Common myeloid progenitor, CD34-positive (primary cell): ENCODE data around the gene CT47C1.
A peak's percentile ranks its signal among the peaks of the same experiment; 100 is the strongest.

Experiments
- CTCF ChIA-PET: fragments of 350-600 bp; sonication (Branson Sonifier 250); formaldehyde crosslinking; loops from one replicate; lab custom pipeline; 2021; ENCODE audit warnings: antibody characterized with exemption; lab: Charles Lee
- POLR2A ChIA-PET: fragments of 350-600 bp; sonication (Branson Sonifier 250); formaldehyde crosslinking; loops from one replicate; lab custom pipeline; 2021; ENCODE audit warnings: antibody characterized with exemption; lab: Charles Lee
- DNase-seq, 3 donors: peaks; one replicate each; pipeline versions ENCODE4 v3.0.0 to v3.0.0-alpha.2; 2013
- H3K27ac ChIP-seq, 2 experiments: 1 replicate in 1 of 2; 2 replicates in 1 of 2; pipeline ENCODE4 v1.7.0; 2013; ENCODE audit warnings: inconsistent platforms in 2 of 2, low read length in 2 of 2, mild to moderate bottlenecking in 2 of 2, low read depth in 1 of 2, moderate library complexity in 1 of 2; ENCODE audit not compliant: severe bottlenecking in 2 of 2, insufficient read depth in 1 of 2, poor library complexity in 1 of 2
- H3K27me3 ChIP-seq, 5 experiments: replicated peaks in 2 of 5; 1 replicate in 3 of 5; 2 replicates in 2 of 5; pipeline versions ENCODE4 v1.6.1 to v1.7.0; 2013; ENCODE audit warnings: low read length in 4 of 5, mild to moderate bottlenecking in 2 of 5, moderate library complexity in 2 of 5, inconsistent platforms in 1 of 5; ENCODE audit not compliant: insufficient read depth in 5 of 5, control insufficient read depth in 4 of 5
- H3K36me3 ChIP-seq, 4 experiments: 1 replicate in 2 of 4; 2 replicates in 2 of 4; pipeline versions ENCODE4 v1.6.1 to v1.7.0; 2013; ENCODE audit warnings: low read length in 3 of 4, control low read depth in 1 of 4, mild to moderate bottlenecking in 1 of 4; ENCODE audit not compliant: control insufficient read depth in 4 of 4, insufficient read depth in 4 of 4
- H3K4me1 ChIP-seq, 4 experiments: 1 replicate in 3 of 4; 2 replicates in 1 of 4; pipeline versions ENCODE4 v1.6.1 to v1.7.1; 2013; ENCODE audit warnings: low read length in 3 of 4, mild to moderate bottlenecking in 3 of 4, control low read depth in 1 of 4, inconsistent platforms in 1 of 4, moderate library complexity in 1 of 4; ENCODE audit not compliant: control insufficient read depth in 4 of 4, insufficient read depth in 4 of 4; ENCODE audit errors: control extremely low read depth in 1 of 4
- H3K4me3 ChIP-seq, 7 experiments: 1 replicate in 4 of 7; 2 replicates in 3 of 7; pipeline versions ENCODE4 v1.5.1 to v1.7.0; 2013; ENCODE audit warnings: mild to moderate bottlenecking in 7 of 7, low read length in 6 of 7, moderate library complexity in 6 of 7, inconsistent platforms in 2 of 7, low read depth in 2 of 7, control low read depth in 1 of 7; ENCODE audit not compliant: insufficient read depth in 4 of 7, control insufficient read depth in 1 of 7; ENCODE audit errors: extremely low read depth in 1 of 7
- H3K9me3 ChIP-seq, 5 experiments: 1 replicate in 4 of 5; 2 replicates in 1 of 5; pipeline versions ENCODE4 v1.6.1 to v1.7.1; 2013; ENCODE audit warnings: low read length in 4 of 5, mild to moderate bottlenecking in 2 of 5, inconsistent platforms in 1 of 5, low read depth in 1 of 5, moderate library complexity in 1 of 5; ENCODE audit not compliant: control insufficient read depth in 4 of 5, insufficient read depth in 2 of 5; ENCODE audit errors: control extremely low read depth in 1 of 5
- WGBS: methylation state at CpG from one replicate; pipeline ENCODE4 v1.1.5; 2013; ENCODE audit not compliant: insufficient coverage; 5-methylcytosine and 5-hydroxymethylcytosine counted together

CT47C1 gene

DNA sequence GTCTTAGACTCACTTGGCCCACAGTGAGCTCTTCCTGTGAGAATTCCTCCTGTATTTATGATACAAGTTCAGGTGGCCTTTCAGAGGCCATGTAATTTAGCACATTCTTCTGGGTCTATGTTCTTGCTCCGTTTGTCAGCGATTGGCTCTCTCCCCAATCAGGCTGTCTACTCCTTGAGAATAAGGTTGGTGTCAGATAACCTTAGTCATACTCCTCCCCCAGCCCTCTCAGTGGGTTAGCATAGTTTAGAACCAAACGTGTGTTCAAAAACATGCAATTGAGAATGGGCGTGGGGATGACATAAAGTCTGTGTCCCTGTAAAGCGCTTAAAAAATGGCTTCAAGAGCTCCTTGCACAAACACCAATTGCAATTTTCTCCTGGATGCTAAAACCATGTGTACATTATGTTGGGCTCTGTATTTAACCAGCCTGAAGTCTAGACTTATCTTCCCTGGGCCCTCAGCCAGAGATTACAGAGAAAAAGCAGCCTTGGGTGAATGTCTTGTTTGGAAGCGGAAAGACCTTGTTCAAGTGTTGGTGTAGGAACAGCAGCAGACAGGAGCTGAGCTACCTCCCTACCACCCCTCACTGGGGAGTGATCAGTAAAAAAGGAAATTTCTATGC, 9.9 kb upstream of the CT47C1 start:
- POLR2A ChIA-PET = no interaction called here

DNA sequence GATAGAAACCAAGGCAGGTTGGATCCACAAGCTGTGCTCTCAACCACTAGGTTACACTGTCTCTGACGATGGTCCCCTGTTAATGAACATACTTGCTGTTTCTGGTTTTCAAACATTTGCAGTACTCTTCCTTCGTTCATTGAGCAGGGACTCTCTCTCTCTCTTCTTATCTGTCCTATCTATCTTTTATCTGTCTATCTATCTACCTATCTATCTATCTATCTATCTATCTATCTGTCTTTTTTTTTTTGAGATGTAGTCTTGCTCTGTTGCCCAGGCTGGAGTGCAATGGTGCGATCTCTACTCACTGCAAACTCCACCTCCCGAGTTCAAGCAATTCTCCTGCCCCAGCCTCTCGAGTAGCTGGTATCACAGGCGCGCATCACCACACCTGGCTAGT, 9.4 kb upstream of the CT47C1 start:
- Histone ChIP-seq H3K36me3 (no peaks in the 10 kb centered on the region), H3K27ac (no peak overlapping the region), H3K4me3 (no peak overlapping the region), H3K27me3 (no peaks in the 10 kb centered on the region), H3K9me3 (no peaks in the 10 kb centered on the region), H3K4me1 (no peaks in the 10 kb centered on the region)
- WGBS = 92% methylated on average over 5 of the region's 7 CpGs
- DNase-seq = no peak
- CTCF ChIA-PET = interaction anchor here (0.8 to 1.8 kb wide), 2 partner anchors 9 to 214 kb away, joined by 3 to 5 read pairs; no protein-coding TSS in a partner anchor
- POLR2A ChIA-PET = no interaction called here

More for the DNA sequence above, 9.9 kb upstream of the CT47C1 start:
- no peak for DNase-seq
- H3K4me1 ChIP-seq = no peaks in the 10 kb centered on the region
- no peak overlapping the region for H3K27ac ChIP-seq
- 100% methylated on average over 2 of the region's 6 CpGs for WGBS
- CTCF ChIA-PET = interaction anchor here (0.8 to 1.8 kb wide), 3 partner anchors 8 to 215 kb away, joined by 3 to 5 read pairs (median 3); no protein-coding TSS in a partner anchor
- H3K27me3 ChIP-seq = no peaks in the 10 kb centered on the region
- no peaks in the 10 kb centered on the region for H3K9me3 ChIP-seq
- H3K36me3 ChIP-seq = no peaks in the 10 kb centered on the region
- no peak overlapping the region for H3K4me3 ChIP-seq

DNA sequence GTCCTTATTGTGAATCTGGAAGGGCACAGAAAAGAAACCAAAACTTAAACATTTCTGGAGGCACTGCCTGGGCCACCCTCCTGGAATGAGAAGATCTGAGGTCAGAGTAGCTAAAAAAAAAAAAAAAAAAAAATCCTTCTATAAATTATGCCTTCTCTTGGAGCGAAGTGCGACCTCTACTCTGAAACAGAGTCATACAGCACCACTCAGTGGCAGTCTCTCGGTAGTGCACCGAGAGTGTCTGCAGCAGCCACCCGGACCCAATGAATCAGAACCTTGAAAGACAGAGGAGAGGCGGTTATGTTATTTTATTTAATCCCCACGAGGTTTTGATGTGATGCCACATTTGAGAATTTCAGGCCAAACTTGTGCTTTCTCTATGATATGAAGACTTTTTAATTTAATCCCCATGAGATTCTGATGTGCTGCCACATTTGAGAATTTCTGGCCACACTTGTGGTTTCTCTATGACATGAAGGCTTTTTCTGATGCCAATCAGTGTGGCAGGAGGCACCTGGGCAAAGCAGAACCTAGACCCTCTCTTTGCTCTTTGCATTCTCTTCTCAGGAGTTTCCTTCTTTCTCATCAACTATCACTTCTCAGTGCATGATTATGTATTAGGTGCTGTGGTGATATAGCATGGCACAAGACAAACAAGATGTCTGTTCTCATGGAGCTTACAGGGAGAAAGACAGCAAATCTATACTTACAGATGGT, 5.6 kb upstream of the CT47C1 start:
- CTCF ChIA-PET = interaction anchor here (0.6 to 2.1 kb wide), 10 partner anchors 16 to 287 kb away, joined by 3 to 6 read pairs (median 4); no protein-coding TSS in a partner anchor
- peak; percentile 41 to 77 (median 69) for DNase-seq
- H3K4me3 ChIP-seq = no peak overlapping the region
- whole genome bisulfite sequencing = 12% methylated on average over 6 of the region's 7 CpGs
- peaks cover 0 to 5% (median 0%) of the 10 kb centered on the region in 5 experiments for H3K27me3 ChIP-seq
- no peaks in the 10 kb centered on the region for H3K36me3 ChIP-seq
- POLR2A ChIA-PET = no interaction called here
- no peak overlapping the region for H3K27ac ChIP-seq
- no peaks in the 10 kb centered on the region for H3K9me3 ChIP-seq
- no peaks in the 10 kb centered on the region for H3K4me1 ChIP-seq

DNA sequence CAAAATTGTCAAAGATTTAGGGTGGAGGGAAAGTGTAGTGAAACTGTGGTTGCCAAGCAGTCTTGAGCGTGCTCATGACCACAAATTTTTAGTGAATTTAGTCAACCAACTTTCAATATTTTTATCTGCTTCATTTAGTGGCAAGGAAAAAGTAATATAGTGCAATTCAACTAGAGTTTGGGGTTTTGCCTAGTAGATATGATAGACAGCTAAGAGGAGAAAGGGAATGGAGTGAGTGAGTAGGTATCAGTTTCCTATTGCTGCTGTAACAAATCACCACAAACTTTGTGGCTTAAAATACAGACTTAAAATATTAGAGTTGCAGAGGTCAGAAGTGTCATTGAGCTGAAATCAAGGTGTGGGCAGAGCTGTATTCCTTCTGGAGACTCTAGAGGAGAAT, 3.7 kb upstream of the CT47C1 start:
- WGBS = no CpG with 5 or more reads among the region's 1 CpG
- Histone ChIP-seq H3K27me3 (peaks cover 0 to 5% (median 0%) of the 10 kb centered on the region in 5 experiments), H3K4me1 (no peaks in the 10 kb centered on the region), H3K4me3 (no peak overlapping the region), H3K36me3 (no peaks in the 10 kb centered on the region), H3K27ac (no peak overlapping the region), H3K9me3 (no peaks in the 10 kb centered on the region)
- POLR2A ChIA-PET = no interaction called here
- CTCF ChIA-PET = interaction anchor here (0.8 to 0.9 kb wide), 2 partner anchors 32 to 221 kb away, joined by 3 read pairs; no protein-coding TSS in a partner anchor
- no peak for DNase-seq

DNA sequence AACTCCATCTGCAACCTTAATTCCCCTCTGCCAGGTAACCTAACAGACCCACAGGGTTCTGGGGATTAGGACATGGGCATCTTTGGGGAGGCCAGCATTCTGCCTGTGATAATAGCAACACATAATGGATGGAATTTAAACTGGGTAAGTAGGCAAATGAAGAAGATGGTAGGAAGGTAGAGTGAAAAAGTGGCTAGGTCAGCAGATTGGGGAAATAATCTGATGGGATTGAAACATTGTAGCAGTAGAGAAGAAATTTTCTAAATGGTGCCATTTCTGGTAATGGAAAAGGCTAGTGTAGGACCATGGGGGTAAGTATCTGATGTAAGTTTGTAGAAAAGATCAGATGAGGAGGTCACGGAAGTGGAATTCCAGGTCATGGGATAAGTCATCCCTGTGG, 3.0 kb upstream of the CT47C1 start:
- CTCF ChIA-PET = interaction anchor here (0.8 to 1.4 kb wide), 3 partner anchors 31 to 222 kb away, joined by 3 read pairs; no protein-coding TSS in a partner anchor
- Histone ChIP-seq H3K4me1 (no peaks in the 10 kb centered on the region), H3K9me3 (no peaks in the 10 kb centered on the region), H3K4me3 (no peak overlapping the region), H3K27ac (no peak overlapping the region), H3K36me3 (no peaks in the 10 kb centered on the region), H3K27me3 (peaks cover 0 to 5% (median 0%) of the 10 kb centered on the region in 5 experiments)
- WGBS = 90% methylated on average over 1 of the region's 1 CpG
- POLR2A ChIA-PET = no interaction called here
- DNase-seq = no peak

DNA sequence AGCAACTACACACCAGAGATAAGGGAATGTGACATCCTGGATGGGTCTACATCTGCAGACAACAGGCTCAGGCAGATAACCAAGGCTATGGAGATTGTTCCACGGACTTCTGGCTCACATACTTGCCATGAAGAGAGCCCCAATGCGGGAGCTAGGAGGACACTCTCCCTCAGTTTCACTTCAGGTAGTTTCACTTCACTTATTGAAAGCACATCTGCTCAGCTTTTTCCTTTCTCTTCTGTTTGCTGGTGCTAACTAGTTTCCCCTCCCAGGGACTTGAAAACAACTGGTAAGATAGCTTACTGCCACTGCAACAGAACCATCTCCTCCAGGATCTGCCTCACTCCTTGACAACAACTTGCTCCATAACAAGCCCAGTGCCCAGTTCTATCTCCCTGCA, 1.4 kb upstream of the CT47C1 start:
- H3K27me3 ChIP-seq = peaks cover 0 to 5% (median 0%) of the 10 kb centered on the region in 5 experiments
- WGBS = 60% methylated on average over 2 of the region's 2 CpGs
- POLR2A ChIA-PET = no interaction called here
- H3K4me3 ChIP-seq = no peak overlapping the region
- no peaks in the 10 kb centered on the region for H3K36me3 ChIP-seq
- CTCF ChIA-PET = no interaction called here
- no peaks in the 10 kb centered on the region for H3K4me1 ChIP-seq
- H3K27ac ChIP-seq = no peak overlapping the region
- DNase-seq = no peak
- H3K9me3 ChIP-seq = no peaks in the 10 kb centered on the region
